ENCODE results near the gene TRAP1.

DNA sequence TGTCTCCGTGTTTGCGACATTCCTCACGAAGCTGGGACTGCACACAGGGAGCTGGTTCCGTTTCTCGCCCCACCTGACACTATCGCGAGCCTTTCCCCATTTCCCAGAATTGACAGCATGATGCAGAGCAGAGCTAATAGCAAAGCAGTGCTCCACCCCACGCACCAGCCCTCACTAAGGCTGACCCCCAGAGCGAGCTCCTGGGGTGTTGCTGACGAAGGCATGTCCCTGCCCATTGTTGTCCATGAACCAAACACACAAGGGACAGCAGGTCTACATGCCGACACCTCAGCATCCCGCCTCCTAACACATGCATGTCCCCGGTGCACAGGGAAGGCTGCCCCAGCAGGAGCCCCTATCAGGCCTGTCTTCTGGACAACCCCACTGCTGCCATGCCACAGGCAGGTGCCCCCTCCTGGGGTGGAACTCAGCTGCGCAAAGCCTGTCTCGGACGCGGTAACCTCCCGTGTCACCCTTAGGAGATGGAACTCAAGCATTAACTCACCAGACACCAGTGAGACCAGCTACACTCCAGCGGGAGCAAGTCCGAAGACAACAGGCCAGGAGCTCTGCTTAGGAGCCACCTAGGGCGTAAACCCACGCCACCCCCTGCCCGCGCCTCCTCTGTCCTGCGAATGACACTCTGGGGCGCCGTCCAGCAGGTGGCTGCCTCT, 16.9 kb upstream of the TRAP1 start:
- TF ChIP-seq ZBTB7A (IDR thresholded peaks at IDR 0.05; ENCODE audit: low read depth): no peak
- no peak for TF ChIP-seq EP300 (IDR thresholded peaks at IDR 0.05; ENCODE audit: borderline replicate concordance)
- TF ChIP-seq, protein P1, sequence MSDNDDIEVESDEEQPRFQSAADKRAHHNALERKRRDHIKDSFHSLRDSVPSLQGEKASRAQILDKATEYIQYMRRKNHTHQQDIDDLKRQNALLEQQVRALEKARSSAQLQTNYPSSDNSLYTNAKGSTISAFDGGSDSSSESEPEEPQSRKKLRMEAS (IDR thresholded peaks at IDR 0.05): no peak
- TF ChIP-seq CEBPB (IDR thresholded peaks at IDR 0.05): no peak
- no peak for TF ChIP-seq TAF1 (IDR thresholded peaks at IDR 0.05; ENCODE audit: low read depth)
- TF ChIP-seq, protein P2, sequence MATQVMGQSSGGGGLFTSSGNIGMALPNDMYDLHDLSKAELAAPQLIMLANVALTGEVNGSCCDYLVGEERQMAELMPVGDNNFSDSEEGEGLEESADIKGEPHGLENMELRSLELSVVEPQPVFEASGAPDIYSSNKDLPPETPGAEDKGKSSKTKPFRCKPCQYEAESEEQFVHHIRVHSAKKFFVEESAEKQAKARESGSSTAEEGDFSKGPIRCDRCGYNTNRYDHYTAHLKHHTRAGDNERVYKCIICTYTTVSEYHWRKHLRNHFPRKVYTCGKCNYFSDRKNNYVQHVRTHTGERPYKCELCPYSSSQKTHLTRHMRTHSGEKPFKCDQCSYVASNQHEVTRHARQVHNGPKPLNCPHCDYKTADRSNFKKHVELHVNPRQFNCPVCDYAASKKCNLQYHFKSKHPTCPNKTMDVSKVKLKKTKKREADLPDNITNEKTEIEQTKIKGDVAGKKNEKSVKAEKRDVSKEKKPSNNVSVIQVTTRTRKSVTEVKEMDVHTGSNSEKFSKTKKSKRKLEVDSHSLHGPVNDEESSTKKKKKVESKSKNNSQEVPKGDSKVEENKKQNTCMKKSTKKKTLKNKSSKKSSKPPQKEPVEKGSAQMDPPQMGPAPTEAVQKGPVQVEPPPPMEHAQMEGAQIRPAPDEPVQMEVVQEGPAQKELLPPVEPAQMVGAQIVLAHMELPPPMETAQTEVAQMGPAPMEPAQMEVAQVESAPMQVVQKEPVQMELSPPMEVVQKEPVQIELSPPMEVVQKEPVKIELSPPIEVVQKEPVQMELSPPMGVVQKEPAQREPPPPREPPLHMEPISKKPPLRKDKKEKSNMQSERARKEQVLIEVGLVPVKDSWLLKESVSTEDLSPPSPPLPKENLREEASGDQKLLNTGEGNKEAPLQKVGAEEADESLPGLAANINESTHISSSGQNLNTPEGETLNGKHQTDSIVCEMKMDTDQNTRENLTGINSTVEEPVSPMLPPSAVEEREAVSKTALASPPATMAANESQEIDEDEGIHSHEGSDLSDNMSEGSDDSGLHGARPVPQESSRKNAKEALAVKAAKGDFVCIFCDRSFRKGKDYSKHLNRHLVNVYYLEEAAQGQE (IDR thresholded peaks at IDR 0.05; ENCODE audit: low read depth): no peak
- TF ChIP-seq RAD21 (IDR thresholded peaks at IDR 0.05; ENCODE audit: low read depth): no peak
- TF ChIP-seq FOXM1 (IDR thresholded peaks at IDR 0.05; ENCODE audit: borderline replicate concordance, low read depth): no peak
- no peak for TF ChIP-seq EGR1 (IDR thresholded peaks at IDR 0.05)
